ENCODE data around the gene RAD51B. TPM values are rescaled to one million over a fixed set of nuclear protein-coding genes. Genes with fewer than 3 reads are reported as not detected.

The RAD51B gene
- total and polyA plus RNA-seq, 9 of the 15 experiments (the other 6 are each of a cell fraction or from before 2014, with no cell fraction given), result 8.5 to 17.3 (median 11.3) TPM

- H3K4me2 ChIP-seq (ENCODE audit: insufficient read depth, low read length), result no peak overlapping the region
- no peaks in the 10 kb centered on the region for H3K36me3 ChIP-seq (ENCODE audit: control insufficient read depth, insufficient read depth, low read length)
- CTCF ChIA-PET (ENCODE audit: low intra/inter-chr PET ratio), result no interaction called here
- whole genome bisulfite sequencing (ENCODE audit: insufficient coverage, low coverage, missing lambda C conversion rate), result 29% methylated on average over 1 of the region's 2 CpGs
- H4K20me1 ChIP-seq (replicated peaks; ENCODE audit: control insufficient read depth, insufficient read depth, low read length), result no peaks in the 10 kb centered on the region
- intact Hi-C loops (cut with micrococcal nuclease), result no loop called here
- no peak overlapping the region for H2AFZ ChIP-seq (ENCODE audit: low read depth, low read length)
- no peak overlapping the region for H3K27ac ChIP-seq (ENCODE audit: extremely low read depth, low read depth, low read length)
- H3K9me3 ChIP-seq (replicated peaks; ENCODE audit: control insufficient read depth, insufficient read depth, low read depth, low read length), result no peaks in the 10 kb centered on the region
- no peaks in the 10 kb centered on the region for H3K27me3 ChIP-seq (ENCODE audit: control insufficient read depth in 2 of 2, insufficient read depth in 2 of 2, low read length in 2 of 2)
- no peaks in the 10 kb centered on the region for H3K79me2 ChIP-seq (ENCODE audit: control insufficient read depth, insufficient read depth, low read length)
- no peak overlapping the region for H3K4me3 ChIP-seq
- no TSS peak for BruUV-seq (replicated peaks)
- no peak overlapping the region for H3K9ac ChIP-seq (ENCODE audit: insufficient read depth in 1 of 2, low read depth in 2 of 2, low read length in 2 of 2)
- DNase-seq (ENCODE audit: extremely low read depth in 1 of 4, low spot score in 3 of 4) (no peak), ATAC-seq (no peak), FAIRE-seq (no peak)
- POLR2A ChIA-PET, result no interaction called here
- in situ Hi-C loops (cut with MboI), result no loop called here
- no peaks in the 10 kb centered on the region for H3K9me1 ChIP-seq (ENCODE audit: control insufficient read depth, insufficient read depth, low read length)
- TF ChIP-seq NFXL1 (CRISPR knock-in tag; IDR thresholded peaks at IDR 0.05) (no peak), EGR1 (conservative IDR thresholded peaks at IDR 0.05) (no peak), ARID4B (CRISPR knock-in tag; IDR thresholded peaks at IDR 0.05) (no peak)
- H3K4me1 ChIP-seq (replicated peaks in 1 of 2; ENCODE audit: control insufficient read depth in 2 of 2, insufficient read depth in 2 of 2, low read length in 2 of 2), result no peaks in the 10 kb centered on the region; a peak in 1 of 5 replicates
Observed at GRCh38 chr14:68111853-68112270, 292.3 kb downstream of the RAD51B start.

All from K562 (cell line).